Choroid plexus epithelial cell (primary cell): ENCODE measurements around the gene SQSTM1.
"Not testable (repeated sequence)": the region's sequence is repeated elsewhere in the genome, so short reads cannot be mapped to it uniquely, and the experiment has no call there.

Experiments used
- DNase-seq: peaks from one replicate; pipeline ENCODE4 v3.0.0-alpha.2; 2010; ENCODE audit warnings: low read depth
- H3K4me3 ChIP-seq: 2 replicates; pipeline ENCODE4 v1.5.1; 2011; ENCODE audit warnings: low read depth, mild to moderate bottlenecking, control low read depth, low read length, moderate library complexity
- TF ChIP-seq, protein P1 (sequence below): conservative IDR thresholded peaks from 2 replicates; pipeline ENCODE4 v1.5.1; 2011; ENCODE audit warnings: low read depth, mild to moderate bottlenecking, control low read depth, inconsistent platforms, low read length, moderate library complexity

SQSTM1 gene

DNA sequence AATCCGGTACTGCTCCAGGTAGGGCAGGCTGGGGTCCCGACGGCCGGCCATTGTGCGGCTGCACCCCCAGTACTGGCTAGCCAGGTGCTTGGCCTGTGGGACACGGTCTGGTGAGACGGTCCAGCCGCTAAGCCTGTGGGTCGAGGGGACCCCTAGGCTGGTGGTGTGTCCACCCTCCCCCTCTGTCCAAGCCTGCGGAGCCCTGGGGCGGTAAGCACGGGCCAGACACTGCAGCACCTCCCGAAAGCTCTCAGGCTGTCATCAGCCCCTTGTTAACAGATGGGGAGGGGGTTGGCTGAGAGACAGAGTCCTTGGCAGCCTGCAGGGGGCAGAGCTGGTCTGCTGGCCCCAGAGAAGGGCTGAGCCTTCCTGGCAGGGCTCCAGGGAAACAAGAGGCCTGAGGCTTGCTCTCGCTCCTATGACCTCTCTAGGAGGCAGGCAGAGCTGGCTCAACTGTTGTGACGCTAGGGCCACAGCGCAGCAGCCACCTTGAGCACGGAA lies 49.7 kb downstream of the SQSTM1 start:
- TF ChIP-seq, protein P1, sequence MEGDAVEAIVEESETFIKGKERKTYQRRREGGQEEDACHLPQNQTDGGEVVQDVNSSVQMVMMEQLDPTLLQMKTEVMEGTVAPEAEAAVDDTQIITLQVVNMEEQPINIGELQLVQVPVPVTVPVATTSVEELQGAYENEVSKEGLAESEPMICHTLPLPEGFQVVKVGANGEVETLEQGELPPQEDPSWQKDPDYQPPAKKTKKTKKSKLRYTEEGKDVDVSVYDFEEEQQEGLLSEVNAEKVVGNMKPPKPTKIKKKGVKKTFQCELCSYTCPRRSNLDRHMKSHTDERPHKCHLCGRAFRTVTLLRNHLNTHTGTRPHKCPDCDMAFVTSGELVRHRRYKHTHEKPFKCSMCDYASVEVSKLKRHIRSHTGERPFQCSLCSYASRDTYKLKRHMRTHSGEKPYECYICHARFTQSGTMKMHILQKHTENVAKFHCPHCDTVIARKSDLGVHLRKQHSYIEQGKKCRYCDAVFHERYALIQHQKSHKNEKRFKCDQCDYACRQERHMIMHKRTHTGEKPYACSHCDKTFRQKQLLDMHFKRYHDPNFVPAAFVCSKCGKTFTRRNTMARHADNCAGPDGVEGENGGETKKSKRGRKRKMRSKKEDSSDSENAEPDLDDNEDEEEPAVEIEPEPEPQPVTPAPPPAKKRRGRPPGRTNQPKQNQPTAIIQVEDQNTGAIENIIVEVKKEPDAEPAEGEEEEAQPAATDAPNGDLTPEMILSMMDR = peak; percentile 65
- no peak overlapping the region for H3K4me3 ChIP-seq
- DNase-seq = peak; percentile 72

DNA sequence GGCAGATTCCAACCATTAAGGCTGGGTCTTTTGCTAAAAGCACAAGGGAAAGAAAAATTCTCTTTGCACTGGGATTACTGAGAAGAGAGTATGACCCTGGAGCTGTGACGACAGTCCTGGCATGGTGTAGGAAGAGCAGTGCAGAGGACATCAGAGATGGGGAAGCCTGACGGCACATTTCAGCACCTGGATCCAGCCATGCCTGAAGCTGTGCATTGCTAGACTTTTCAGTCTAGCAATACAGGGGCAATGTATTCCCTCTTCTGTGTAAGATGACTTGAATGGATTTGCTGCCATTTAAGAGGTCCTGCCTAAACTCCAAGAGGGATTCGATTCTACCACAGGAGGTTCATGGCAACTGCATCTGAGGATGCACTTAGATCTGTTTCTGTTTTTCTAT lies 50.2 kb downstream of the SQSTM1 start:
- no peak overlapping the region for H3K4me3 ChIP-seq
- no peak for DNase-seq
- TF ChIP-seq, protein P1 = no peak

DNA sequence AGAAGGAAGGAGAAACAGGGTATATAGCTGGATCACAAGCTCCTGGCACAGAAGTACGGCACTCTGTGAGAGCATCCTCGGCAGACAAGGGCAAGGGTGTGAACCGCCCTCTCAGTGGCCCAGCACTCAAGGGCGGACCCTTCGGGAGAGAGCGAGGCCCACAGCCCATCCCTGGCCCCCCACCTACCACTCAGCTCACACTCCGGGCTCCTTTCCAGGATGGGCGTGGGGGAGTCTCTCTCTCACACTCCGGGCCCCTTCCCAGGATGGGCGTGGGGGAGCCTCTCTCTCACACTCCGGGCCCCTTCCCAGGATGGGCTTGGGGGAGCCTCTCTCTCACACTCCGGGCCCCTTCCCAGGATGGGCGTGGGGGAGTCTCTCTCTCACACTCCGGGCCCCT lies 50.8 kb downstream of the SQSTM1 start:
- DNase-seq, H3K4me3 ChIP-seq: not testable (repeated sequence)

DNA sequence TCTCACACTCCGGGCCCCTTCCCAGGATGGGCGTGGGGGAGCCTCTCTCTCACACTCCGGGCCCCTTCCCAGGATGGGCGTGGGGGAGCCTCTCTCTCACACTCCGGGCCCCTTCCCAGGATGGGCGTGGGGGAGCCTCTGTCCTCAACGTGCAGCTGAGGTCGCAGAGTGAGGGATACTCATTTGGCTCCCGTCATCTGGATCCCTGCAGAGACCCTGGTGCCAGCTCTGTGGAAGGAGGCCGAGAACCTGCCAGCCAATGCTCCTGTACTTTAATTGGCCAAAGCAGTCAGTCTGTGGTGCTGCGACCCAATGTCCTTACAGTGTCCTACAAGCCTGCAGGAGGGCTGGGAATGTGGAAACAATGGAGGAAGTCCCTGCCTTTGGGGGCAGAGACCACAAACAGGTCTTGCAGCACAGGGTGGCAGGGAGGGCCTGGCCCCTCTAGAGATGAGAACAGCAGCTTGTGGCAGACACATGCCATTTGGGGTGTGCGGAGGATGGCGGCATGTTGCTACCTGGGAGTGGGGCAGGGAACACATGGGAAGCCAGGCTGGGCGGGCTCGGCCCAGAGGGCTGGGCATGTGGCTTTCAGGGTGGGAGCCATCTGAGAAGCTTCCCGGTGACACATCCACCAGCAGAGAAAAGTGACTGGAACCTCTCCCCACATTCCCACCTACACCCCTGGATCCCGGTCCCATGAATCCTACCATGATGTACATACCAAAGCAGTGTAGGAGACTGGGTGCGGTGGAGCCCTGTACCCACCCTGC lies 51.5 kb downstream of the SQSTM1 start:
- TF ChIP-seq, protein P1 = no peak
- no peak overlapping the region for H3K4me3 ChIP-seq
- DNase-seq = no peak

DNA sequence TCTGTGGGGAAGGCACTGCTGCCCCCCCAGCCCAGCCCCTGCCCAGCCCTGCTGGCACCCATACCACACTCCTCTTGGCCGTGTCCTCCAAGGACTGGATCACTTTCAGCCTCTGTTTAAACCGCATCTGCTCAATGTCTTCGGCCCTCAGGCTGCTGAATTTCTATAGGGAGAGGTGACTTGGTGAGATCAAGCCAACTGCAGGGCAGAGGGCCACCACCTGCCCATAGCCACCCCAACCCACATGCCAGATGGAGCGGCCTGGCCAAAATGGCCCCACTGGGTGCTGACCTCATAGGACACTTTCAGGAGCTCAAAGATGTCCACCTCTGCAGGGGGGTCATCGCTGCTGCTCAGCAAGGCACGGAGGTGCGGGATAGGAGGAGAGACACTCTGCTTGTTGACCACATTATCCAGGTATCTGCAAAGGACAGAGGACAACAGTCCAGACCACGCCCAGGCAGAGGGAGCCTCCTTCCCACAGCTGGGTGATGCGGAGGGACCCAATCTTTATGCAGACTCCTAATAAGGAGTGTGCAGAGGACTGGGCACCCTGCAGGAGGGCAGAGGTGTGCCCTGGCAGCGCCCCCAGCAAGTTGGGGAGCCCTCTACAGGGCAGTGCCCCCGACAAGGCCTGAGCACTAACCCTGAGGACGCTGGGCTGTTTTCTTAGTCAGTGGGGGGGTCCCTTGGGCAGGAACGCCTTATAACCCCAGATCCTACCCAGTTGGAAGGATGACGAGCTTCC lies 52.3 kb downstream of the SQSTM1 start:
- DNase-seq = no peak
- TF ChIP-seq, protein P1 = no peak
- H3K4me3 ChIP-seq = no peak overlapping the region

DNA sequence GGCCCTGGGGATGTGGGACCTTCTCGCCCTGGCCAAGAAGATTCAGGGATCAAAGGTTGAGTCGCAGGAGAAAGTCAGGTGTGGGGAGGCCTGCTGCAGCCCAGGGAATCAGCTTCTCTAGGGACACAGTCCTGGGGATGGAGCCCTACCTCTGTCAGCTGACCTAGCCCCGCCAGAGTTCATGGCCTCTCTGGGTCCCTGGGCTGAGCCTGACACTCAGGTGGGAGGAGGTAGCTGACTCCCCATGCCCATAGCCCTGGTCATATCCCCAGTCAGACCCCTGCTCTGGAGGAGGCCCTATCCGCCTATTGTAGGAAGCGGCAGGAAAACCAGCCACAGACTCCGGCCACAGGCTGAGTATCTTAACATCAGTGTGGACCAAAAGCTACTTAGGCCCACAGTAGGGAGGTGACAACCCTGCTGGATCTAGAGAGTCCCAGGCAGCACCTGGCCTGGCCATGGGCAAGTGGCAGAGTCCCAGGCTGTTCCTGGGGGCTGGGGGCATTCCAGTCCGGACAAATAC lies 52.9 kb downstream of the SQSTM1 start:
- TF ChIP-seq, protein P1 = no peak
- H3K4me3 ChIP-seq = no peak overlapping the region
- DNase-seq = no peak

DNA sequence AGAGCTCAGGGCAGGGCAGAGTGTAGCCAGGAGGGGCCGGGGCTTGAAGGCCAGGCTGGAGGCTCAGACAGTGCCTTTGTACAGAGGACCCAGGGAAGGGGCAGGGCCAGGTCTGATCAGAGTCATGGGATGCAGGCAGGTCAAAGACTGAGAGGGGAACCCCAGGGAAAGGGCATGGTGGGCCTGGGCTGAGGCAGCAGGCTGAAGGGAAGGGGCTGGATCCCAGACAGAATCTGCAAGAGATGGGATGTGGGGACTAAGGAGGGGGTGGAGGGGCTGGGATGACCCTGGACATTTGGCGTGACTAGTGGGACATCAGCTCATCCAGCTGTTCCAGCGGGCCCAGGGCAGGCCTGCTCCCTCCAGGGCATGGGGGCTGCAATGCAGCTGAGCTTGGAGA lies 53.4 kb downstream of the SQSTM1 start:
- H3K4me3 ChIP-seq = no peak overlapping the region
- TF ChIP-seq, protein P1 = no peak
- DNase-seq = no peak
